GM21515 (cell line): ENCODE data around the gene ZNF185.

Experiments used
- ATAC-seq: cut with Tn5 transposase; IDR thresholded peaks from one replicate; pipeline ENCODE4 v1.9.1; 2021; ENCODE audit not compliant: unreplicated experiment

ZNF185 gene

GRCh38 chrX:152915541-152916241, 17.8 kb downstream of the ZNF185 start:
- ATAC-seq: peak; percentile 75

- ATAC-seq: no peak
Observed at GRCh38 chrX:152917656-152918579, 20.1 kb downstream of the ZNF185 start.

- ATAC-seq: no peak
Observed at GRCh38 chrX:152918707-152919106, 20.8 kb downstream of the ZNF185 start.

GRCh38 chrX:152923599-152923998, 25.7 kb downstream of the ZNF185 start:
- no peak for ATAC-seq

GRCh38 chrX:152925835-152926234, 28.0 kb downstream of the ZNF185 start:
- ATAC-seq: no peak

GRCh38 chrX:152926279-152926678, 28.4 kb downstream of the ZNF185 start:
- ATAC-seq: peak; percentile 62

- ATAC-seq: no peak
Observed at GRCh38 chrX:152926923-152927322, 29.1 kb downstream of the ZNF185 start.

GRCh38 chrX:152927858-152928760, 30.2 kb downstream of the ZNF185 start:
- ATAC-seq: no peak

GRCh38 chrX:152928761-152929400, 31.0 kb downstream of the ZNF185 start:
- ATAC-seq: no peak

GRCh38 chrX:152929898-152930297, 32.0 kb downstream of the ZNF185 start:
- no peak for ATAC-seq

GRCh38 chrX:152930516-152930915, 32.6 kb downstream of the ZNF185 start:
- no peak for ATAC-seq

GRCh38 chrX:152932144-152932543, 34.3 kb downstream of the ZNF185 start:
- ATAC-seq: no peak

- no peak for ATAC-seq
Observed at GRCh38 chrX:152932598-152933175, 34.8 kb downstream of the ZNF185 start.

- ATAC-seq: no peak
Observed at GRCh38 chrX:152936306-152936705, 38.4 kb downstream of the ZNF185 start.

GRCh38 chrX:152937236-152937635, 39.4 kb downstream of the ZNF185 start:
- ATAC-seq: no peak

- peak; percentile 97 for ATAC-seq
Observed at GRCh38 chrX:152941328-152942076, 43.6 kb downstream of the ZNF185 start.

- ATAC-seq: no peak
Observed at GRCh38 chrX:152942077-152942442, 44.2 kb downstream of the ZNF185 start.

- no peak for ATAC-seq
Observed at GRCh38 chrX:152943826-152944225, 46.0 kb downstream of the ZNF185 start.
